ENCODE data around the gene PRKAA1. TPM values are rescaled to one million over a fixed set of nuclear protein-coding genes. Genes with fewer than 3 reads are reported as not detected.

The PRKAA1 gene
- polyA plus RNA-seq, 3 donors, result 23.4 to 32.8 (median 29.6) TPM

DNA sequence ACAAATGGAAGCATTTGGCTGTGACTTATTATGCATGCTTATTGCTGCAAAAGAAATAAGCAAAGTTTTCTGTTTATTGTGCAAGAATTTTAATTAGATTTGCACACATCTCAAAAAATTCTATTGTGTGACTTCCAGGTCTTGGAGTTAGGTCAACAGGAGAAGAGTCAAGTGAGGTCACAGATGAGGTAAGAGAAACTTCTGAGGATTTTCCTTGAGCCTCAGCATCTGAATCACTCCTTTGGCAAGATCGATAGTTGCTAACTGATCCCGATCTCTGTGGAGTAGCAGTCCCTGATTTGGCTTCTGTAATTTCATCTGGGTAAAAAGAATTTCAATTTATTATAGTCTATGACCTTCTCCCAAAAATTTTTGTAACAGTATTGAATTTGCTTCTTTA lies 35.5 kb downstream of the PRKAA1 start:
- no peak overlapping the region for H3K4me3 Mint-ChIP-seq

DNA sequence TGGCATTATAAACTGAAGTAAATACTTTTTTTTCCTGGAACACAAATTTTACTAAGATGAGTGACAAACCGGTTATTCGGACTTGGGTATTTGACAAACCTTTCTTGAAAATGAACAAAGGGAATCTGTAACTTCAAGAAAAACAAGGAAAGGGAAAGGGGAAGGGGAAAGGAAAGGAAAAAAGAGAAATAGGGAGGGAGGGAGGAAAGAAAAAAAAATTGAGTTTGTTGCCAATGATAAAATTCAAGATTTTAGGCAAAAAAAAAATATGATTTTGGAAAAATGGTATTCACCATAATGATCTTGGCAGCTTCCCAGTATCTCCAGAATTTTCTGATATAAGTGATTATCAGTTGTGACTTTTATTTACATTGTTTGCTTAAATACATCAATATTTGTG lies 40.8 kb downstream of the PRKAA1 start:
- Mint-ChIP-seq H3K27ac (no peak overlapping the region), H3K9me3 (no peaks in the 10 kb centered on the region), H3K4me3 (no peak overlapping the region)

More for the DNA sequence above, 35.5 kb downstream of the PRKAA1 start:
- H3K27me3 ChIP-seq (ENCODE audit: control insufficient read depth in 2 of 2, insufficient read depth in 2 of 2, low read length in 2 of 2), result no peaks in the 10 kb centered on the region
- Mint-ChIP-seq H3K27ac (no peak overlapping the region), H3K36me3 (peaks cover 65 to 68% of the 10 kb centered on the region in 2 donors), H3K27me3 (ENCODE audit: low read depth in 3 of 3) (peaks cover 0 to 2% (median 0%) of the 10 kb centered on the region in 3 donors), H3K4me1 (no peaks in the 10 kb centered on the region), H3K9me3 (no peaks in the 10 kb centered on the region)
- TF ChIP-seq, protein P1, sequence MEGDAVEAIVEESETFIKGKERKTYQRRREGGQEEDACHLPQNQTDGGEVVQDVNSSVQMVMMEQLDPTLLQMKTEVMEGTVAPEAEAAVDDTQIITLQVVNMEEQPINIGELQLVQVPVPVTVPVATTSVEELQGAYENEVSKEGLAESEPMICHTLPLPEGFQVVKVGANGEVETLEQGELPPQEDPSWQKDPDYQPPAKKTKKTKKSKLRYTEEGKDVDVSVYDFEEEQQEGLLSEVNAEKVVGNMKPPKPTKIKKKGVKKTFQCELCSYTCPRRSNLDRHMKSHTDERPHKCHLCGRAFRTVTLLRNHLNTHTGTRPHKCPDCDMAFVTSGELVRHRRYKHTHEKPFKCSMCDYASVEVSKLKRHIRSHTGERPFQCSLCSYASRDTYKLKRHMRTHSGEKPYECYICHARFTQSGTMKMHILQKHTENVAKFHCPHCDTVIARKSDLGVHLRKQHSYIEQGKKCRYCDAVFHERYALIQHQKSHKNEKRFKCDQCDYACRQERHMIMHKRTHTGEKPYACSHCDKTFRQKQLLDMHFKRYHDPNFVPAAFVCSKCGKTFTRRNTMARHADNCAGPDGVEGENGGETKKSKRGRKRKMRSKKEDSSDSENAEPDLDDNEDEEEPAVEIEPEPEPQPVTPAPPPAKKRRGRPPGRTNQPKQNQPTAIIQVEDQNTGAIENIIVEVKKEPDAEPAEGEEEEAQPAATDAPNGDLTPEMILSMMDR (IDR thresholded peaks at IDR 0.05), result no peak
- peaks cover 65 to 86% of the 10 kb centered on the region in 2 donors for H3K36me3 ChIP-seq (replicated peaks in 1 of 2; ENCODE audit: control insufficient read depth in 1 of 2, insufficient read depth in 2 of 2, low read length in 2 of 2)
- no peak overlapping the region for H3K9ac ChIP-seq (ENCODE audit: insufficient read depth, low read length, poor library complexity, severe bottlenecking)
- H3K9me3 ChIP-seq (replicated peaks in 1 of 2; ENCODE audit: control insufficient read depth in 1 of 2, insufficient read depth in 1 of 2, low read length in 2 of 2), result no peaks in the 10 kb centered on the region
- WGBS (ENCODE audit: insufficient coverage), result no CpG with 5 or more reads among the region's 2 CpGs
- no peaks in the 10 kb centered on the region for H4K20me1 ChIP-seq (ENCODE audit: insufficient read depth, low read length)
- intact Hi-C loops (cut with micrococcal nuclease), result no loop called here
- no peaks in the 10 kb centered on the region for H3K79me2 ChIP-seq (ENCODE audit: insufficient read depth, low read length)
- no peak overlapping the region for H3K4me3 ChIP-seq (replicated peaks in 1 of 3; ENCODE audit: low read depth in 2 of 3, low read length in 3 of 3)
- H3K4me2 ChIP-seq (replicated peaks; ENCODE audit: extremely low read depth, low read length, poor library complexity, severe bottlenecking), result no peak overlapping the region
- no peak overlapping the region for H2AFZ ChIP-seq (ENCODE audit: insufficient read depth, low read depth, low read length, poor library complexity, severe bottlenecking)
- no peak for DNase-seq
- H3K4me1 ChIP-seq (ENCODE audit: control insufficient read depth in 1 of 2, insufficient read depth in 2 of 2, low read length in 2 of 2), result no peaks in the 10 kb centered on the region
- H3K27ac ChIP-seq (ENCODE audit: low read depth in 1 of 2, low read length in 2 of 2), result no peak overlapping the region

More for the DNA sequence above, 40.8 kb downstream of the PRKAA1 start:
- no peak overlapping the region for H2AFZ ChIP-seq (ENCODE audit: insufficient read depth, low read depth, low read length, poor library complexity, severe bottlenecking)
- H3K79me2 ChIP-seq (ENCODE audit: insufficient read depth, low read length), result peaks cover 33% of the 10 kb centered on the region
- H3K4me2 ChIP-seq (replicated peaks; ENCODE audit: extremely low read depth, low read length, poor library complexity, severe bottlenecking), result no peak overlapping the region
- H4K20me1 ChIP-seq (ENCODE audit: insufficient read depth, low read length), result peaks cover 10% of the 10 kb centered on the region
- no peaks in the 10 kb centered on the region for H3K27me3 ChIP-seq (ENCODE audit: control insufficient read depth in 2 of 2, insufficient read depth in 2 of 2, low read length in 2 of 2)
- no peak for DNase-seq
- H3K4me1 ChIP-seq (ENCODE audit: control insufficient read depth in 1 of 2, insufficient read depth in 2 of 2, low read length in 2 of 2), result peaks cover 12 to 16% of the 10 kb centered on the region in 2 donors
- no peak overlapping the region for H3K9ac ChIP-seq (ENCODE audit: insufficient read depth, low read length, poor library complexity, severe bottlenecking)
- H3K4me3 ChIP-seq (replicated peaks in 1 of 3; ENCODE audit: low read depth in 2 of 3, low read length in 3 of 3), result no peak overlapping the region
- Mint-ChIP-seq H3K36me3 (peaks cover 32 to 38% of the 10 kb centered on the region in 2 donors), H3K4me1 (no peaks in the 10 kb centered on the region), H3K27me3 (ENCODE audit: low read depth in 3 of 3) (peaks cover 0 to 2% (median 0%) of the 10 kb centered on the region in 3 donors)
- 100% methylated on average over 2 of the region's 2 CpGs for WGBS (ENCODE audit: insufficient coverage)
- TF ChIP-seq, protein P1 (IDR thresholded peaks at IDR 0.05), result no peak
- H3K36me3 ChIP-seq (replicated peaks in 1 of 2; ENCODE audit: control insufficient read depth in 1 of 2, insufficient read depth in 2 of 2, low read length in 2 of 2), result peaks cover 15 to 37% of the 10 kb centered on the region in 2 donors
- no peaks in the 10 kb centered on the region for H3K9me3 ChIP-seq (replicated peaks in 1 of 2; ENCODE audit: control insufficient read depth in 1 of 2, insufficient read depth in 1 of 2, low read length in 2 of 2)
- H3K27ac ChIP-seq (ENCODE audit: low read depth in 1 of 2, low read length in 2 of 2), result no peak overlapping the region
- intact Hi-C loops (cut with micrococcal nuclease), result loop anchor here (10.0 kb wide), 2 partner anchors 73 to 77 kb away; partner anchors contain the start of gene RPL37 (in 1 of the 2)

Measured in CD14-positive monocyte (primary cell).